OCI-LY3 (cell line): ENCODE data around the gene KATNAL1.
A peak's percentile ranks its signal among the peaks of the same experiment; 100 is the strongest.

Experiments used
- H2AFZ ChIP-seq: fragments of 200-600, 300-600 bp; shearing (Covaris generic); 2 replicates; pipeline ENCODE4 v1.6.0; 2014; ENCODE audit warnings: antibody characterized with exemption, low read depth, low read length
- H3K27ac ChIP-seq: fragments of 200-600, 300-600 bp; sonication (generic); 2 replicates; pipeline ENCODE4 v1.5.1; 2014; ENCODE audit warnings: mild to moderate bottlenecking, low read length, moderate library complexity, mixed read lengths
- H3K27me3 ChIP-seq: fragments of 200-600, 300-600 bp; sonication (generic); 2 replicates; pipeline ENCODE4 v1.6.1; 2014; ENCODE audit warnings: low read depth, low read length, mixed read lengths
- H3K36me3 ChIP-seq: fragments of 200-600, 300-600 bp; sonication (generic); replicated peaks from 2 replicates; pipeline ENCODE3; 2014; ENCODE audit warnings: low read depth, low read length, mixed read lengths
- H3K4me1 ChIP-seq: fragments of 300-600, 200-600 bp; sonication (generic); 2 replicates; pipeline ENCODE4 v1.6.1; 2014; ENCODE audit warnings: low read length, mixed read lengths
- H3K4me2 ChIP-seq: fragments of 200-600, 300-600 bp; sonication (generic); 2 replicates; pipeline ENCODE4 v1.6.1; 2014; ENCODE audit warnings: low read length, mixed read lengths
- H3K4me3 ChIP-seq: fragments of 300-600, 200-600 bp; sonication (generic); 2 replicates; pipeline ENCODE4 v1.5.1; 2014; ENCODE audit warnings: antibody characterized with exemption, mild to moderate bottlenecking, low read length, moderate library complexity
- H3K79me2 ChIP-seq: fragments of 300-600, 200-600 bp; shearing (Covaris generic); 2 replicates; pipeline ENCODE4 v1.6.1; 2014; ENCODE audit warnings: mild to moderate bottlenecking, low read length, mixed read lengths
- H3K9ac ChIP-seq: fragments of 300-600, 200-600 bp; shearing (Covaris generic); 2 replicates; pipeline ENCODE4 v1.6.0; 2014; ENCODE audit warnings: mild to moderate bottlenecking, low read length, moderate library complexity
- H3K9me3 ChIP-seq: fragments of 200-600, 300-600 bp; shearing (Covaris generic); 2 replicates; pipeline ENCODE4 v1.6.1; 2014; ENCODE audit warnings: low read length, mixed read lengths; ENCODE audit not compliant: insufficient read depth
- H4K20me1 ChIP-seq: fragments of 200-600, 300-600 bp; sonication (generic); 2 replicates; pipeline ENCODE4 v1.6.1; 2016; ENCODE audit warnings: low read length, mixed read lengths; ENCODE audit not compliant: insufficient read depth
- EZH2phosphoT487 ChIP-seq: fragments of 200-600 bp; shearing (Covaris generic); IDR thresholded peaks from 2 replicates; pipeline ENCODE4 v1.6.1; 2018; ENCODE audit warnings: antibody characterized with exemption, mixed run types, low read depth
- TF ChIP-seq, protein P1 (sequence below): fragments of 200-600, 300-600 bp; sonication (generic); IDR thresholded peaks from 2 replicates; pipeline ENCODE4 v1.5.1; 2014; ENCODE audit warnings: antibody characterized with exemption, low read length, low read depth

Gene KATNAL1

GRCh38 chr13:30164146-30164545, 143.2 kb downstream of the KATNAL1 start:
- Histone ChIP-seq H2AFZ (no peak overlapping the region), H3K36me3 (no peaks in the 10 kb centered on the region), H4K20me1 (no peaks in the 10 kb centered on the region), H3K27me3 (peaks cover 11% of the 10 kb centered on the region; the same call in 1 of the 2 replicates), H3K9ac (no peak overlapping the region), H3K79me2 (no peaks in the 10 kb centered on the region), H3K4me1 (peaks cover 9% of the 10 kb centered on the region), H3K4me3 (no peak overlapping the region), H3K4me2 (no peak overlapping the region), H3K9me3 (no peaks in the 10 kb centered on the region), H3K27ac (no peak overlapping the region)
- TF ChIP-seq, protein P1, sequence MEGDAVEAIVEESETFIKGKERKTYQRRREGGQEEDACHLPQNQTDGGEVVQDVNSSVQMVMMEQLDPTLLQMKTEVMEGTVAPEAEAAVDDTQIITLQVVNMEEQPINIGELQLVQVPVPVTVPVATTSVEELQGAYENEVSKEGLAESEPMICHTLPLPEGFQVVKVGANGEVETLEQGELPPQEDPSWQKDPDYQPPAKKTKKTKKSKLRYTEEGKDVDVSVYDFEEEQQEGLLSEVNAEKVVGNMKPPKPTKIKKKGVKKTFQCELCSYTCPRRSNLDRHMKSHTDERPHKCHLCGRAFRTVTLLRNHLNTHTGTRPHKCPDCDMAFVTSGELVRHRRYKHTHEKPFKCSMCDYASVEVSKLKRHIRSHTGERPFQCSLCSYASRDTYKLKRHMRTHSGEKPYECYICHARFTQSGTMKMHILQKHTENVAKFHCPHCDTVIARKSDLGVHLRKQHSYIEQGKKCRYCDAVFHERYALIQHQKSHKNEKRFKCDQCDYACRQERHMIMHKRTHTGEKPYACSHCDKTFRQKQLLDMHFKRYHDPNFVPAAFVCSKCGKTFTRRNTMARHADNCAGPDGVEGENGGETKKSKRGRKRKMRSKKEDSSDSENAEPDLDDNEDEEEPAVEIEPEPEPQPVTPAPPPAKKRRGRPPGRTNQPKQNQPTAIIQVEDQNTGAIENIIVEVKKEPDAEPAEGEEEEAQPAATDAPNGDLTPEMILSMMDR: no peak
- no peak for TF ChIP-seq EZH2phosphoT487

DNA sequence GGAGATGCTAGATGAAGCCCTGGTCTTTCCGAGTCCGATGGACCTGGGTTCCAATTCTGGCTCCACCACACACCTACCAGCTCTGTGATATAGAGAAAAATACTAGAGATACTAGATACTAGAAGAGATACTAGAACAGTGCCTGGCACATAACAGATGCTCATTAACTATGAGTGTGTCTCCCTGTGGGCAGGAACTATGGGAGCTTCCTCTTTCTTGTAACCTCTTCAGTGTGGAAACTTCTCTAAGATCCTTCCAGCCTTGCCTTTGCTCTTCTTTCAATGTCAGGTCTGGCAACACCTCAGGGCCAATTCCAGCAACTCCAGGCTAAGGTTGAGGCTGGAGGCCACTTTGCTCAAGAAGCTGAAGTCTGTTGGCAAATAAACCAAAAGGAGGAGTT, 143.9 kb downstream of the KATNAL1 start:
- peaks cover 16% of the 10 kb centered on the region for H3K4me1 ChIP-seq
- H3K4me3 ChIP-seq: no peak overlapping the region
- no peak overlapping the region for H3K9ac ChIP-seq
- no peaks in the 10 kb centered on the region for H3K36me3 ChIP-seq
- no peaks in the 10 kb centered on the region for H3K79me2 ChIP-seq
- no peak overlapping the region for H3K27ac ChIP-seq
- TF ChIP-seq, protein P1: no peak
- TF ChIP-seq EZH2phosphoT487: no peak
- H3K4me2 ChIP-seq: no peak overlapping the region
- no peaks in the 10 kb centered on the region for H4K20me1 ChIP-seq
- no peaks in the 10 kb centered on the region for H3K9me3 ChIP-seq
- H3K27me3 ChIP-seq: peaks cover 11% of the 10 kb centered on the region; the same call in 1 of the 2 replicates
- H2AFZ ChIP-seq: no peak overlapping the region

DNA sequence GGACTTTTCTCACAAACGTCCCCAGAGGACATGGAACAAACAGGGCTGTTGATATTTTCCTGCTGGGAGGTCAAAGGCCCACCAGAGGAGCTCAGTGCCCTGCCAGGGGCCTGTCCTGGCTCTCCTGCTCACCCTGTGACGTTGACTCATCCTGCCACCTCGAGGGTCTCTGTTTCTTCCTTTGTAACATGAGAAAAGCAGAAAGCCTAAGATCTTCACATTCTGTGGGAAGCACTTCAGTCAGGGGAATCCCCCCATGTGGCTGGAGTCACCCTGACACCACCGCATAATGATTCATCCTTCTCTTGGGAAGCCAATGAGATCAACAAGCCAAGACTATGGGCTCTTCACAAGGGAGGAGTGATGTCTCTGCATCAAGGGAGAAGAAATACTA, 147.9 kb downstream of the KATNAL1 start:
- Histone ChIP-seq H3K27me3 (peaks cover 6% of the 10 kb centered on the region; the same call in 1 of the 2 replicates), H3K27ac (peak overlapping the region; percentile 95; the same call in 1 of the 2 replicates), H3K9ac (peak overlapping the region; percentile 74; the same call in 1 of the 2 replicates), H3K4me3 (peak overlapping the region; percentile 76; the same call in 1 of the 2 replicates), H3K9me3 (no peaks in the 10 kb centered on the region), H3K4me1 (peaks cover 56% of the 10 kb centered on the region), H3K4me2 (peak overlapping the region; percentile 85), H3K79me2 (peaks cover 15% of the 10 kb centered on the region), H3K36me3 (no peaks in the 10 kb centered on the region), H2AFZ (peak overlapping the region; percentile 11), H4K20me1 (no peaks in the 10 kb centered on the region)
- no peak for TF ChIP-seq EZH2phosphoT487
- TF ChIP-seq, protein P1: no peak

DNA sequence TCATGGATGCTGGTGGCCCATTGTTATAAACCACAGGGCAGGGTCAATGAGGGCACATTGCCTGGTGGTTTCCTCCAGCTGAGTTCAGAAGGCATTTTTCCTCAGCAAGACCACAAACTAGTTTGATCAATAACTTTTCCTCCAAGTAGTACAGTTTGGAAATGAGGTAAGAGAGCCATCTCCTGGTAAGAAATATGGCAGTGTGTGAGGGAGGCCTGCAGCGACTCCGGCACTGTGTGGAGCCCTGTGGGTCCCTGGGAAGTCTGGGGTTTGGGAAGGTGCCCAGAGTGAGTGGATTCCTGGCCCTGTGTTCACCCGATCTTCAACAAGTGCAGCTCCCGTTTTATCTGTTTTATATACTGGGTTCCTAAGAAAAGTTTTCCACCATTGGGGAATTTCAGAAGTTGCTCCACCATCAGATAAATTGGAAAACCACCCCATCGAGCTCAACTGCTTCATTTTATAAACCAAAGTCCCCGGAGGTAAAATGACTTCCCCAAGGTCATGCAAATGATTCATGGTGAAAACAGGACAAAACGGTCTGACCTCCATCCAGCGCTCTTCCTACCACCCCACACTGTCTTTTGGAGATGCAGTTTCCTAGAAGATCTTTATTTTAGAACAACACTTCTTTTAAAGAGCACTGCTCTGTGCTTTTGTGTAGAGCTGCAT, 148.4 kb downstream of the KATNAL1 start:
- Histone ChIP-seq H3K4me2 (peak overlapping the region; percentile 85), H2AFZ (peak overlapping the region; percentile 11), H4K20me1 (no peaks in the 10 kb centered on the region), H3K9me3 (no peaks in the 10 kb centered on the region), H3K79me2 (peaks cover 21% of the 10 kb centered on the region), H3K36me3 (no peaks in the 10 kb centered on the region), H3K27ac (peak overlapping the region; percentile 95), H3K27me3 (peaks cover under 1% of the 10 kb centered on the region; the same call in 1 of the 2 replicates), H3K4me1 (peaks cover 61% of the 10 kb centered on the region), H3K4me3 (peak overlapping the region; percentile 76; the same call in 1 of the 2 replicates), H3K9ac (peak overlapping the region; percentile 74)
- TF ChIP-seq, protein P1: peak; percentile 84
- TF ChIP-seq EZH2phosphoT487: no peak
